HL-60 (cell line): ENCODE results near the gene TBCCD1.

Source experiments
- CTCF ChIP-seq: IDR thresholded peaks from one replicate; pipeline ENCODE4 v1.5.1; 2011; ENCODE audit warnings: low read length, control low read depth, inconsistent platforms; ENCODE audit not compliant: insufficient read depth
- GABPA ChIP-seq: IDR thresholded peaks from 2 replicates; pipeline ENCODE4 v1.6.1; 2012; ENCODE audit warnings: low read depth
- POLR2AphosphoS5 ChIP-seq: IDR thresholded peaks from 2 replicates; pipeline ENCODE4 v1.6.1; 2012; ENCODE audit warnings: low read depth
- REST ChIP-seq: IDR thresholded peaks from 2 replicates; pipeline ENCODE4 v1.6.1; 2012; ENCODE audit warnings: low read depth; ENCODE audit not compliant: insufficient replicate concordance
- SPI1 ChIP-seq: IDR thresholded peaks from 2 replicates; pipeline ENCODE4 v1.6.1; 2012; ENCODE audit warnings: low read depth, mild to moderate bottlenecking, borderline replicate concordance

- TF ChIP-seq CTCF (no peak), GABPA (no peak), POLR2AphosphoS5 (no peak), REST (no peak), SPI1 (no peak)
These were observed 25.5 kb upstream of the TBCCD1 start for GRCh38 chr3:186592682-186593081.
